ENCODE measurements around the gene ATP10D. TPM values are rescaled to one million over a fixed set of nuclear protein-coding genes. Genes with fewer than 3 reads are reported as not detected.
"Not testable (repeated sequence)": the region's sequence is repeated elsewhere in the genome, so short reads cannot be mapped to it uniquely, and the experiment has no call there.

Gene ATP10D
- total RNA-seq, 2 donors from 2014 or later = 54.2 to 96.1 TPM

DNA sequence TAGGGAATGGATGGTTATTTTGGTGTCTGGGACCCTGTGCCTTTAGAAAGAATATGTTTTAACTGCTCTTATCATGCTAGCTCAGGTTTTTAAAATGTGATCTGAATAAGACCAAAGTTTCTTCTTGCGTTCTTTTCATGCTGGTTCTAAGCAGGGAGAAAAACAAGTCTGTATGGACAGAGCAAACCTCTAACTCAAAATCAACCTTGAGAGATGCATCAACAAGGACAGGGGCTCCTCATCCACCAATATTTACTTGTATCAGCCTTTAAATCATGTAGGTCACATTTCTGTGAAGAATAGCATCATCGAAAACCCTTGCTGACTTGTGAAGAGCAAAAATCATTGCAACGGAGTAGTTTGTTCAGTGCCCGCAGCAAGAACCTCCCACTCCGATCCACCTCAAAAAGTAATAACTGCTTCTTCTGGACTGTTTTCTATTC lies 1.2 kb downstream of the ATP10D start:
- H3K4me1 ChIP-seq (ENCODE audit: control insufficient read depth in 1 of 2, low read depth in 2 of 2) = peaks cover 27 to 43% of the 10 kb centered on the region in 2 donors
- ATAC-seq (ENCODE audit: insufficient number of reproducible peaks, low FRiP score, low read depth) = no peak

DNA sequence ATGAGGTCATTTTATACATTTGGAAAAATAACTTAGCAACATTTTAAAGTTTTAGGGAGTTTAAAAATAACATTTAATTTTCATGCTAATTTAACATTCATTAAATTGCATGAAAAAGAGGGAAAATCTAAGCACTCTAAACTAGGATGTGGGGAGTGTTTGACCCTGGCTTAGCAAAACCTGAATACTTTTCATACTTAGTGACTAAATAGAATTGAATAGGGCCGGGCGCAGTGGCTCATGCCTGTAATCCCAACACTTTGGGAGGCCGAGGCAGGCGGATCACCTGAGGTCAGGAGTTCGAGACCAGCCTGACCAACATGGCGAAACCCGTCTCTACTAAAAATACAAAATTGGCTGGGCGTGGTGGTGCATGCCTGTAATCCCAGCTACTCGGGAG lies 1.7 kb downstream of the ATP10D start:
- H3K27me3 ChIP-seq (replicated peaks; ENCODE audit: insufficient read depth); H3K36me3 ChIP-seq; ATAC-seq (ENCODE audit: insufficient number of reproducible peaks, low FRiP score, low read depth); DNase-seq (ENCODE audit: low spot score); H3K9me3 ChIP-seq: not testable (repeated sequence)
- Histone ChIP-seq H3K4me3 (peak overlapping the region; percentile 82), H3K4me1 (ENCODE audit: control insufficient read depth in 1 of 2, low read depth in 2 of 2) (peaks cover 27 to 46% of the 10 kb centered on the region in 2 donors), H3K27ac (peak overlapping the region in 1 of 2 donors; percentile 80)

More for the DNA sequence above, 1.2 kb downstream of the ATP10D start:
- DNase-seq (ENCODE audit: low spot score) = no peak
- Histone ChIP-seq H3K9me3 (no peaks in the 10 kb centered on the region), H3K27ac (peak overlapping the region; percentile 80 to 87), H3K36me3 (no peaks in the 10 kb centered on the region), H3K27me3 (replicated peaks; ENCODE audit: insufficient read depth) (no peaks in the 10 kb centered on the region), H3K4me3 (peak overlapping the region; percentile 82)
- TF ChIP-seq, protein P1, sequence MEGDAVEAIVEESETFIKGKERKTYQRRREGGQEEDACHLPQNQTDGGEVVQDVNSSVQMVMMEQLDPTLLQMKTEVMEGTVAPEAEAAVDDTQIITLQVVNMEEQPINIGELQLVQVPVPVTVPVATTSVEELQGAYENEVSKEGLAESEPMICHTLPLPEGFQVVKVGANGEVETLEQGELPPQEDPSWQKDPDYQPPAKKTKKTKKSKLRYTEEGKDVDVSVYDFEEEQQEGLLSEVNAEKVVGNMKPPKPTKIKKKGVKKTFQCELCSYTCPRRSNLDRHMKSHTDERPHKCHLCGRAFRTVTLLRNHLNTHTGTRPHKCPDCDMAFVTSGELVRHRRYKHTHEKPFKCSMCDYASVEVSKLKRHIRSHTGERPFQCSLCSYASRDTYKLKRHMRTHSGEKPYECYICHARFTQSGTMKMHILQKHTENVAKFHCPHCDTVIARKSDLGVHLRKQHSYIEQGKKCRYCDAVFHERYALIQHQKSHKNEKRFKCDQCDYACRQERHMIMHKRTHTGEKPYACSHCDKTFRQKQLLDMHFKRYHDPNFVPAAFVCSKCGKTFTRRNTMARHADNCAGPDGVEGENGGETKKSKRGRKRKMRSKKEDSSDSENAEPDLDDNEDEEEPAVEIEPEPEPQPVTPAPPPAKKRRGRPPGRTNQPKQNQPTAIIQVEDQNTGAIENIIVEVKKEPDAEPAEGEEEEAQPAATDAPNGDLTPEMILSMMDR (IDR thresholded peaks at IDR 0.05) = no peak

DNA sequence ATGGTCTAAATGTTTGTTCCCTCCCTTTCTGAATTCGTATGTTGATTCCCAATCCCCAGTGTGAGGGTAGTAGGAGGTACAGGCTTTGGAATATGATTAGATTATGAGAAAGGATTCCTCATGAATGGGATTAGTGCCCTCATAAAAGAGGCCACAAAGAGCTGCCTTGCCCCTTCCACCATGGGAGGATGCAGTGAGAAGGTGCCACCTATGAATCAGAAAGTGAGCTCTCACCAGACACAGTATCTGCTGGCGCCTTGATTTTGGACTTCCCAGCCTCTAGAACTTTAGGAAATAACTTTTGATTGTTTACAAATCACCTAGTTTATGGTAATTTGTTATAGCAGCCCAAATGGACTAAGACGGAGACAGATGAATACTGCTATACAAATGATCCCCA lies 3.6 kb downstream of the ATP10D start:
- no peaks in the 10 kb centered on the region for H3K9me3 ChIP-seq
- no peaks in the 10 kb centered on the region for H3K36me3 ChIP-seq
- no peak overlapping the region for H3K4me3 ChIP-seq
- peaks cover 37 to 65% of the 10 kb centered on the region in 2 donors for H3K4me1 ChIP-seq (ENCODE audit: control insufficient read depth in 1 of 2, low read depth in 2 of 2)
- TF ChIP-seq, protein P1 (IDR thresholded peaks at IDR 0.05) = no peak
- DNase-seq (ENCODE audit: low spot score) (no peak), ATAC-seq (ENCODE audit: insufficient number of reproducible peaks, low FRiP score, low read depth) (no peak)
- no peak overlapping the region for H3K27ac ChIP-seq
- no peaks in the 10 kb centered on the region for H3K27me3 ChIP-seq (replicated peaks; ENCODE audit: insufficient read depth)

DNA sequence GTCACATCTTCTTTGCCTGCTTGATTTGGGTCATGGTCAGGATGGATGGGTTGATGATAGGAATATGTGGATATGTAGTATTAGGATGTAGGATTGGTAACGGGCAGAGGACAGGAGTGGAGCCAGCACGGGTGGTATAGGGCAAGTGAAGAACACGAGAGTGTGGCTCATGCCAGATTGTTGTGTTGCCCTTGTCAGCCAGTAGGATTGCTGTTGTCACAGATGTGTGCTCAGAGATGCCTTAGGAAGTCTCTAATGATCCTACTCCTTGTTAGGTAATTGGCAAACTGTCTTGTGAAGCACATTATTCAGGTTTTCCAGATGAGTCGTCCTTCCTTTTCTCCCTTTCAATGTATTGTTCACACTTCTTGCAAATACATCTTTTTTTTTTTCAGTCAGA lies 5.5 kb downstream of the ATP10D start:
- no peaks in the 10 kb centered on the region for H3K27me3 ChIP-seq (replicated peaks; ENCODE audit: insufficient read depth)
- H3K4me3 ChIP-seq = peak overlapping the region; percentile 29
- peak overlapping the region in 1 of 2 donors; percentile 41 for H3K27ac ChIP-seq
- DNase-seq (ENCODE audit: low spot score) (no peak), ATAC-seq (ENCODE audit: insufficient number of reproducible peaks, low FRiP score, low read depth) (peak; percentile 56)
- H3K4me1 ChIP-seq (ENCODE audit: control insufficient read depth in 1 of 2, low read depth in 2 of 2) = peaks cover 40 to 70% of the 10 kb centered on the region in 2 donors
- TF ChIP-seq, protein P1 (IDR thresholded peaks at IDR 0.05) = peak; percentile 20
- no peaks in the 10 kb centered on the region for H3K9me3 ChIP-seq
- H3K36me3 ChIP-seq = no peaks in the 10 kb centered on the region

DNA sequence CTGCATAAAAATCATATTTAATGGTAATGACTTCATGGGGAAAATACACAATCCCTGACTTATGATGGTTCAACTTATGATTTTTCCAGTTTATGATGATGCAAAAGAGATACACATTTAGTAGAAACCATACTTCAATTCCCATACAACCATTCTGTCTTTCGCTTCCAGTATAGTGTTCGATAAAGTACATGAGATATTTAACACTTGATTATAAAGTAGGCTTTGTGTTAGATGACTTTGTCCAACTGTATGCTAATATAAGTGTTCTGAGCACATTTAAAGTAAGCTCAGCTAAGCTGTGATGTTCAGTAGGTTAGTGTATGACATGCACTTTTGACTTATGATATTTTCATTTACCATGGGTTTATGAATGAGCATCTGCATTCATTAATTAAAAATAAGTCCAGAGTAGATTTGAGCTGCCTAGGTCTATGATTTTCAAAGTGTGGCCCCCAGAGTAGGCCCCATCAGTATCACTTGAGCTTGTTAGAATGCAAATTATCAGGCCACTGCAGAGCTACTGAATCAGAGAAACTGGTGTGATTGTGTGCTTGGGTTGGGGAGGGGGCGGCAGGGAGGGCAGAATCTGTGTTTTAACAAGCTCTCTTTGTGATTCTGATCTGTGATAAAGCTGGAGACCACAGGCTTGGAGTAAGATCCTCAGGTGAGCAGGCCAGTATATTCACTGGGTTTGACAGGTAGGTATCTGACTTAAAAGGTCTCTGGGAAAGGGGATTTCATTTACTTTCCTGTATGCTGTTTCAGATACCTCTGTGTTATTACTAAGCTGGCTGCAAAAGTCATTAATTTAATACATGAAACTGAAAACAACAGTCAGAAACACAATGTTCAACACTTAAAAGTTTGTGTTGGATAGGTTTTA lies 8.4 kb downstream of the ATP10D start:
- no peaks in the 10 kb centered on the region for H3K9me3 ChIP-seq
- peaks cover 42 to 85% of the 10 kb centered on the region in 2 donors for H3K4me1 ChIP-seq (ENCODE audit: control insufficient read depth in 1 of 2, low read depth in 2 of 2)
- DNase-seq (ENCODE audit: low spot score) (no peak), ATAC-seq (ENCODE audit: insufficient number of reproducible peaks, low FRiP score, low read depth) (no peak)
- H3K36me3 ChIP-seq = no peaks in the 10 kb centered on the region
- no peaks in the 10 kb centered on the region for H3K27me3 ChIP-seq (replicated peaks; ENCODE audit: insufficient read depth)
- H3K4me3 ChIP-seq = peak overlapping the region; percentile 33
- H3K27ac ChIP-seq = peak overlapping the region; percentile 20 to 56
- TF ChIP-seq, protein P1 (IDR thresholded peaks at IDR 0.05) = no peak

All from thoracic aorta (tissue), 2 donors.